CD14-positive monocyte (primary cell): ENCODE results near the gene LIF. TPM values are rescaled to one million over a fixed set of nuclear protein-coding genes. Genes with fewer than 3 reads are reported as not detected.
"Not testable (repeated sequence)": the region's sequence is repeated elsewhere in the genome, so short reads cannot be mapped to it uniquely, and the experiment has no call there.

Source experiments
- DNase-seq, 3 donors: peaks; one replicate each; pipeline ENCODE4 v3.0.0-alpha.2; 2011 to 2022
- H2AFZ ChIP-seq: 2 replicates; pipeline ENCODE4 v1.6.0; 2012; ENCODE audit warnings: mild to moderate bottlenecking, low read depth, low read length, inconsistent platforms; ENCODE audit not compliant: insufficient read depth, poor library complexity, severe bottlenecking
- H3K27ac ChIP-seq, 2 donors: 1 replicate in 1 of 2; 2 replicates in 1 of 2; pipeline ENCODE4 v1.5.1; 2012 to 2013; ENCODE audit warnings: low read length in 2 of 2, control low read depth in 1 of 2, inconsistent platforms in 1 of 2, low read depth in 1 of 2, mild to moderate bottlenecking in 1 of 2
- H3K27me3 ChIP-seq, 2 donors: one replicate each; pipeline versions ENCODE4 v1.6.0 to v1.6.1; 2011 to 2013; ENCODE audit warnings: low read length in 2 of 2; ENCODE audit not compliant: control insufficient read depth in 2 of 2, insufficient read depth in 2 of 2
- H3K36me3 ChIP-seq, 2 donors: replicated peaks in 1 of 2; 1 replicate in 1 of 2; 2 replicates in 1 of 2; pipeline versions ENCODE4 v1.5.1 to v1.6.1; 2012 to 2013; ENCODE audit warnings: low read length in 2 of 2, control low read depth in 1 of 2, inconsistent platforms in 1 of 2, mild to moderate bottlenecking in 1 of 2; ENCODE audit not compliant: insufficient read depth in 2 of 2, control insufficient read depth in 1 of 2
- H3K4me1 ChIP-seq, 2 donors: 1 replicate in 1 of 2; 2 replicates in 1 of 2; pipeline versions ENCODE4 v1.5.1 to v1.6.1; 2012 to 2013; ENCODE audit warnings: low read length in 2 of 2, control low read depth in 1 of 2, inconsistent platforms in 1 of 2, mild to moderate bottlenecking in 1 of 2, moderate library complexity in 1 of 2; ENCODE audit not compliant: insufficient read depth in 2 of 2, control insufficient read depth in 1 of 2
- H3K4me2 ChIP-seq: replicated peaks from 2 replicates; pipeline ENCODE3; 2012; ENCODE audit warnings: low read length, moderate library complexity, mild to moderate bottlenecking; ENCODE audit not compliant: poor library complexity, severe bottlenecking; ENCODE audit errors: extremely low read depth
- H3K4me3 ChIP-seq, 3 experiments: fragments of 200-600 bp in 1 of 3; sonication (generic) in 1 of 3; replicated peaks in 1 of 3; 1 replicate in 2 of 3; 2 replicates in 1 of 3; pipeline ENCODE4 v1.5.1; 2011 to 2013; ENCODE audit warnings: low read length in 3 of 3, mild to moderate bottlenecking in 3 of 3, control low read depth in 2 of 3, low read depth in 2 of 3, inconsistent platforms in 1 of 3, moderate library complexity in 1 of 3
- H3K79me2 ChIP-seq: 2 replicates; pipeline ENCODE4 v1.6.0; 2012; ENCODE audit warnings: mild to moderate bottlenecking, control low read depth, inconsistent platforms, low read length, moderate library complexity; ENCODE audit not compliant: insufficient read depth
- H3K9ac ChIP-seq: 2 replicates; pipeline ENCODE4 v1.6.0; 2017; ENCODE audit warnings: low read length, mild to moderate bottlenecking; ENCODE audit not compliant: insufficient read depth, poor library complexity, severe bottlenecking
- H3K9me3 ChIP-seq, 2 donors: replicated peaks in 1 of 2; 1 replicate in 1 of 2; 2 replicates in 1 of 2; pipeline versions ENCODE4 v1.5.1 to v1.6.1; 2012 to 2013; ENCODE audit warnings: low read length in 2 of 2, control low read depth in 1 of 2; ENCODE audit not compliant: control insufficient read depth in 1 of 2, insufficient read depth in 1 of 2
- H4K20me1 ChIP-seq: 2 replicates; pipeline ENCODE4 v1.6.0; 2012; ENCODE audit warnings: mild to moderate bottlenecking, low read length, control low read depth, moderate library complexity; ENCODE audit not compliant: insufficient read depth
- H3K27ac Mint-ChIP-seq, 7 donors: one replicate each; pipeline ENCODE4 v1.8.0; 2020; ENCODE audit warnings: mild to moderate bottlenecking in 7 of 7, mixed read lengths in 7 of 7, moderate library complexity in 6 of 7, inconsistent platforms in 2 of 7
- H3K27me3 Mint-ChIP-seq, 3 donors: one replicate each; pipeline ENCODE4 v1.8.0; 2021 to 2022; ENCODE audit warnings: low read depth in 3 of 3, mild to moderate bottlenecking in 3 of 3, mixed read lengths in 3 of 3, moderate library complexity in 3 of 3, inconsistent platforms in 1 of 3
- H3K36me3 Mint-ChIP-seq, 2 donors: one replicate each; pipeline ENCODE4 v1.8.0; 2020; ENCODE audit warnings: mixed read lengths in 2 of 2, inconsistent platforms in 1 of 2, mild to moderate bottlenecking in 1 of 2
- H3K4me1 Mint-ChIP-seq: one replicate; pipeline ENCODE4 v1.8.0; 2020; ENCODE audit warnings: mild to moderate bottlenecking, mixed read lengths
- H3K4me3 Mint-ChIP-seq, 2 donors: one replicate each; pipeline ENCODE4 v1.8.0; 2020; ENCODE audit warnings: mild to moderate bottlenecking in 2 of 2, mixed read lengths in 2 of 2, moderate library complexity in 1 of 2
- H3K9me3 Mint-ChIP-seq, 7 donors: one replicate each; pipeline ENCODE4 v1.8.0; 2020 to 2022; ENCODE audit warnings: mixed read lengths in 7 of 7, mild to moderate bottlenecking in 6 of 7, moderate library complexity in 6 of 7, inconsistent platforms in 2 of 7
- CTCF ChIP-seq: fragments of 200-600 bp; IDR thresholded peaks from one replicate; pipeline ENCODE4 v1.8.0; 2022; ENCODE audit warnings: antibody characterized with exemption, mild to moderate bottlenecking
- WGBS: methylation state at CpG from one replicate; pipeline ENCODE4 v1.1.5; 2013; ENCODE audit warnings: missing lambda C conversion rate; ENCODE audit not compliant: insufficient coverage; 5-methylcytosine and 5-hydroxymethylcytosine counted together
- intact Hi-C, 2 donors: fragments of 100-400 bp; cut with micrococcal nuclease; formaldehyde crosslinking; loops; one replicate each; pipeline versions ENCODE4 v1.15.0 to v1.15.1; 2023
- polyA plus RNA-seq, 3 donors: library from polyadenylated mRNA; depleted of rRNA in 1 of 3; unstranded in 2 of 3; stranded (reverse) in 1 of 3; fragments of 300-500 nt in 2 of 3; fragments of >200 nt in 1 of 3; fragmentation: Illumina TruSeq in 2 of 3; gene quantifications; 1 replicate in 2 of 3; 2 replicates in 1 of 3; pipeline ENCODE4 v1.2.3, GENCODE V29; 2012 to 2021

LIF gene
- polyA plus RNA-seq, 3 donors: 7.0 TPM; not detected in 2

GRCh38 chr22:30234786-30235470 is 11.6 kb downstream of the LIF start:
- Histone ChIP-seq H3K4me3 (no peak overlapping the region), H3K4me1 (no peaks in the 10 kb centered on the region), H4K20me1 (no peaks in the 10 kb centered on the region), H2AFZ (no peak overlapping the region), H3K27me3 (no peaks in the 10 kb centered on the region), H3K4me2 (no peak overlapping the region), H3K9ac (no peak overlapping the region), H3K36me3 (no peaks in the 10 kb centered on the region), H3K9me3 (peaks cover 0 to 6% of the 10 kb centered on the region in 2 donors), H3K27ac (no peak overlapping the region), H3K79me2 (no peaks in the 10 kb centered on the region)
- H3K4me3 Mint-ChIP-seq: no peak overlapping the region
- no peaks in the 10 kb centered on the region for H3K36me3 Mint-ChIP-seq
- peaks cover 0 to 15% (median 4%) of the 10 kb centered on the region in 3 donors for H3K27me3 Mint-ChIP-seq
- H3K4me1 Mint-ChIP-seq: no peaks in the 10 kb centered on the region
- no peak for DNase-seq
- TF ChIP-seq CTCF: no peak
- H3K27ac Mint-ChIP-seq: no peak overlapping the region
- H3K9me3 Mint-ChIP-seq: peaks cover 3 to 8% (median 6%) of the 10 kb centered on the region in 7 donors
- WGBS: 87% methylated on average over 5 of the region's 7 CpGs
- intact Hi-C loops: no loop called here

DNA sequence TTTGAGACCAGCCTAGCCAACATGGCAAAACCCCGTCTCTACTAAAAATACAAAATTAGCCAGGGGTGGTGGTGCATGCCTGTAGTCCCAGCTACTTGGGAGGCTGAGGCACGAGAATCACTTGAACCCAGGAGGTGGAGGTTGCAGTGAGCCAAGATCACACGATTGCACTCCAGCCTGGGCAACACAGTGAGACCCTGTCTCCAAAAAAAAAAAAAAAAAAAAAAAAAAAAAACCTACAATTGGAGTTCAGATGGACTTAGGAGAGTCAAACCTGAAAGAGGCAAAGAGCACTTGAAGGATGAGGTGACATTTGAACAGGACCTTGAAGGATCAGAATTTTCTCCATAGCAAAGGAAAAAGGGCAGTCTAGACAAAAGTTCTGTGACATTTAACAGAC is 12.2 kb downstream of the LIF start:
- not testable (repeated sequence) for H3K36me3 Mint-ChIP-seq, H2AFZ ChIP-seq

More for the DNA sequence above, 12.2 kb downstream of the LIF start:
- no CpG with 5 or more reads among the region's 3 CpGs for WGBS
- H3K79me2 ChIP-seq, H3K36me3 ChIP-seq, H3K4me1 ChIP-seq, H3K9me3 Mint-ChIP-seq, H3K4me1 Mint-ChIP-seq, H3K27me3 ChIP-seq, intact Hi-C loops, H3K4me2 ChIP-seq, H3K27ac Mint-ChIP-seq, H3K9ac ChIP-seq, H3K9me3 ChIP-seq, H3K4me3 ChIP-seq, DNase-seq, H4K20me1 ChIP-seq, H3K27ac ChIP-seq, H3K4me3 Mint-ChIP-seq: not testable (repeated sequence)
- peaks cover 2 to 15% (median 4%) of the 10 kb centered on the region in 3 donors for H3K27me3 Mint-ChIP-seq
